K562 (cell line): ENCODE results near the gene RNLS. TPM values are rescaled to one million over a fixed set of nuclear protein-coding genes. Genes with fewer than 3 reads are reported as not detected.

Source experiments
- ATAC-seq: fragments of 200-7000 bp; cut with Tn5 transposase; 3 replicates; pipeline ENCODE4 v1.9.1; 2020; ENCODE audit warnings: moderate library complexity
- BruUV-seq: library from RNA; stranded (reverse); fragments of 400-500 nt; replicated peaks from 2 replicates; lab custom pipeline; 2021; lab: Mats Ljungman, UMichigan
- CTCF ChIA-PET: fragments of 300-600 bp; formaldehyde crosslinking; extraction: SDS; loops from one replicate; lab custom pipeline; 2021; ENCODE audit warnings: low intra/inter-chr PET ratio; lab: Yijun Ruan, JAX
- POLR2A ChIA-PET: fragments of 300-600, 350-650 bp; sonication (Branson Sonifier 250); formaldehyde crosslinking; extraction: SDS; loops from one replicate; lab custom pipeline; 2021; ENCODE audit warnings: antibody characterized with exemption, inconsistent platforms; lab: Yijun Ruan, JAX
- DNase-seq, 4 experiments: peaks; one replicate each; pipeline versions ENCODE4 v3.0.0 to v3.0.0-alpha.2; 2011 to 2018; ENCODE audit warnings: low spot score in 3 of 4, mixed read lengths in 3 of 4; ENCODE audit errors: extremely low read depth in 1 of 4
- FAIRE-seq: peaks from 2 replicates; lab custom pipeline; 2011; peaks lifted over from hg19 to GRCh38; lab: Jason Lieb, UNC
- H2AFZ ChIP-seq: 2 replicates; pipeline ENCODE4 v1.6.0; 2011; ENCODE audit warnings: low read depth, low read length, control low read depth, inconsistent platforms
- H3K27ac ChIP-seq: fragments of 200-600 bp; 3 replicates; pipeline ENCODE4 v1.8.0; 2011; ENCODE audit warnings: low read depth, mild to moderate bottlenecking, control low read depth, inconsistent platforms, low read length, moderate library complexity, mixed read lengths; ENCODE audit errors: extremely low read depth
- H3K27me3 ChIP-seq, 2 experiments: fragments of 300-600 bp in 1 of 2; 2 replicates in 1 of 2; 3 replicates in 1 of 2; pipeline versions ENCODE4 v1.6.0 to v1.8.0; 2011; ENCODE audit warnings: inconsistent platforms in 2 of 2, low read length in 2 of 2, mild to moderate bottlenecking in 1 of 2, mixed read lengths in 1 of 2, moderate library complexity in 1 of 2; ENCODE audit not compliant: control insufficient read depth in 2 of 2, insufficient read depth in 2 of 2
- H3K36me3 ChIP-seq: fragments of 300-600 bp; 3 replicates; pipeline ENCODE4 v1.8.0; 2011; ENCODE audit warnings: mild to moderate bottlenecking, low read length, inconsistent platforms; ENCODE audit not compliant: control insufficient read depth, insufficient read depth
- H3K4me1 ChIP-seq, 2 experiments: fragments of 200-600 bp in 1 of 2; replicated peaks in 1 of 2; 2 replicates in 1 of 2; 3 replicates in 1 of 2; pipeline versions ENCODE4 v1.5.1 to v1.8.0; 2011; ENCODE audit warnings: inconsistent platforms in 2 of 2, low read length in 2 of 2, mild to moderate bottlenecking in 1 of 2, mixed read lengths in 1 of 2, moderate library complexity in 1 of 2; ENCODE audit not compliant: control insufficient read depth in 2 of 2, insufficient read depth in 2 of 2
- H3K4me2 ChIP-seq: 2 replicates; pipeline ENCODE4 v1.6.1; 2011; ENCODE audit warnings: low read length, control low read depth, inconsistent platforms, mixed read lengths; ENCODE audit not compliant: insufficient read depth
- H3K4me3 ChIP-seq: fragments of 200-600 bp; sonication (generic), shearing (Covaris generic); 2 replicates; pipeline ENCODE4 v1.5.1; 2016; ENCODE audit warnings: control low read depth, inconsistent platforms
- H3K79me2 ChIP-seq: fragments of 200-600 bp; 3 replicates; pipeline ENCODE4 v1.8.0; 2011; ENCODE audit warnings: low read length, inconsistent platforms; ENCODE audit not compliant: control insufficient read depth, insufficient read depth
- H3K9ac ChIP-seq, 2 experiments: 2 replicates each; pipeline versions ENCODE4 v1.6.0 to v1.6.1; 2011; ENCODE audit warnings: low read depth in 2 of 2, low read length in 2 of 2, control low read depth in 1 of 2, inconsistent platforms in 1 of 2, mild to moderate bottlenecking in 1 of 2, mixed read lengths in 1 of 2; ENCODE audit not compliant: insufficient read depth in 1 of 2
- H3K9me1 ChIP-seq: one replicate; pipeline ENCODE4 v1.6.0; 2011; ENCODE audit warnings: inconsistent platforms, mild to moderate bottlenecking, low read length, moderate library complexity; ENCODE audit not compliant: control insufficient read depth, insufficient read depth
- H3K9me3 ChIP-seq: replicated peaks from 2 replicates; pipeline ENCODE4 v1.5.1; 2011; ENCODE audit warnings: low read depth, low read length, inconsistent platforms; ENCODE audit not compliant: control insufficient read depth, insufficient read depth
- H4K20me1 ChIP-seq: replicated peaks from 2 replicates; pipeline ENCODE4 v1.6.1; 2011; ENCODE audit warnings: low read length, inconsistent platforms, mixed read lengths; ENCODE audit not compliant: control insufficient read depth, insufficient read depth
- DPF2 ChIP-seq: fragments of 450-650 bp; IDR thresholded peaks from 2 replicates; pipeline ENCODE4 v1.6.1; 2016
- GATAD2B ChIP-seq: fragments of 450-650 bp; IDR thresholded peaks from 2 replicates; pipeline ENCODE4 v1.6.1; 2017; ENCODE audit warnings: mild to moderate bottlenecking, borderline replicate concordance
- KLF13 ChIP-seq: fragments of 450-650 bp; IDR thresholded peaks from 2 replicates; pipeline ENCODE4 v1.6.1; 2016; ENCODE audit warnings: missing genetic modification characterization, low read depth, mild to moderate bottlenecking, missing compliant biosample characterization, moderate library complexity, borderline replicate concordance
- NEUROD1 ChIP-seq: fragments of 150-350 bp; IDR thresholded peaks from 2 replicates; pipeline ENCODE4 v1.6.1; 2014; ENCODE audit warnings: borderline replicate concordance, low read length, low read depth; ENCODE audit not compliant: partially characterized antibody
- POLR2G ChIP-seq: fragments of 200-400 bp; formaldehyde crosslinking; IDR thresholded peaks from 2 replicates; pipeline ENCODE4 v1.6.1; 2017; ENCODE audit warnings: low read depth, mild to moderate bottlenecking, antibody characterized with exemption, low read length, moderate library complexity
- RBFOX2 ChIP-seq: fragments of 200-400 bp; formaldehyde crosslinking; IDR thresholded peaks from 2 replicates; pipeline ENCODE4 v1.6.1; 2017; ENCODE audit warnings: low read depth, mild to moderate bottlenecking, low read length, moderate library complexity
- RBM17 ChIP-seq: fragments of 200-400 bp; formaldehyde crosslinking; IDR thresholded peaks from 2 replicates; pipeline ENCODE4 v1.6.1; 2017; ENCODE audit warnings: low read depth, mild to moderate bottlenecking, low read length, borderline replicate concordance
- TRIM28 ChIP-seq: fragments of 450-650 bp; IDR thresholded peaks from 2 replicates; pipeline ENCODE4 v1.6.1; 2017
- ZNF140 ChIP-seq: fragments of 250-450 bp; sonication (Bioruptor Pico); IDR thresholded peaks from 2 replicates; pipeline ENCODE4 v1.8.0; 2021; ENCODE audit warnings: moderate library complexity, mild to moderate bottlenecking, inconsistent platforms
- WGBS: fragments of 100-300 bp; shearing (Covaris generic); methylation state at CpG from one replicate; pipeline ENCODE4 v1.1.6; 2016; ENCODE audit warnings: low coverage, mixed read lengths; ENCODE audit not compliant: insufficient coverage; ENCODE audit errors: missing lambda C conversion rate; 5-methylcytosine and 5-hydroxymethylcytosine counted together
- in situ Hi-C: fragments of 300-500 bp; cut with MboI; formaldehyde crosslinking; loops from 4 replicates; pipeline ENCODE4 v1.15.0; 2018; ENCODE audit warnings: inconsistent platforms, mixed read lengths
- intact Hi-C: fragments of 100-400 bp; cut with micrococcal nuclease; formaldehyde crosslinking; loops from 2 replicates; pipeline ENCODE4 v1.14.2; 2022
- polyA plus RNA-seq, 8 experiments: library from polyadenylated mRNA; depleted of rRNA in 4 of 8; stranded (reverse) in 5 of 8; unstranded in 3 of 8; fragments of >200 nt; fragmentation: Nextera tagmentation in 2 of 8; fragmentation: Illumina TruSeq in 1 of 8; extraction: Ambion mirVana in 2 of 8; extraction: Trizol in 1 of 8; gene quantifications; 2 replicates each; pipeline versions ENCODE4 v1.2.1 to v1.2.3, GENCODE V29; 2011 to 2014; ENCODE audit warnings: inconsistent platforms in 1 of 8, missing spikeins in 1 of 8
- total RNA-seq, 7 experiments: library from RNA; depleted of rRNA in 6 of 7; stranded (reverse); fragments of >200 nt in 6 of 7; fragmentation: Illumina TruSeq in 2 of 7; extraction: Trizol in 2 of 7; gene quantifications; 2 replicates each; pipeline versions ENCODE4 v1.2.1 to v1.2.3, GENCODE V29; 2011 to 2021; ENCODE audit warnings: low replicate concordance in 1 of 7
- TF ChIP-seq, protein P1 (sequence below), 3 experiments: fragments of 200-800 bp in 1 of 3; fragments of 250-450 bp in 1 of 3; fragments of 450-650 bp in 1 of 3; sonication (Bioruptor Pico) in 1 of 3; sonication (Bioruptor generic) in 1 of 3; formaldehyde crosslinking in 1 of 3; IDR thresholded peaks; 2 replicates each; pipeline versions ENCODE4 v1.6.1 to v1.8.0; 2016 to 2022; ENCODE audit warnings: mild to moderate bottlenecking in 2 of 3, missing genetic modification characterization in 2 of 3, missing compliant biosample characterization in 1 of 3, moderate library complexity in 1 of 3
- TF ChIP-seq, protein P2 (sequence below): sonication (generic); formaldehyde crosslinking; IDR thresholded peaks from 2 replicates; pipeline ENCODE4 v1.8.0; 2023; ENCODE audit warnings: mild to moderate bottlenecking, missing genetic modification reagents
- TF ChIP-seq, protein P3 (sequence below), 2 experiments: fragments of 450-650 bp in 1 of 2; IDR thresholded peaks; 2 replicates each; pipeline ENCODE4 v1.6.1; 2011 to 2017; ENCODE audit warnings: low read depth in 2 of 2, antibody characterized with exemption in 1 of 2, borderline replicate concordance in 1 of 2, low read length in 1 of 2, mild to moderate bottlenecking in 1 of 2, mixed read lengths in 1 of 2; ENCODE audit not compliant: control insufficient read depth in 1 of 2
- TF ChIP-seq, protein P4 (sequence below): fragments of 250-450 bp; sonication (Bioruptor Pico); IDR thresholded peaks from 2 replicates; pipeline ENCODE4 v1.8.0; 2022; ENCODE audit warnings: inconsistent platforms, mild to moderate bottlenecking, moderate library complexity, borderline replicate concordance

Gene RNLS
- total and polyA plus RNA-seq, 9 of the 15 experiments (the other 6 are each of a cell fraction or from before 2014, with no cell fraction given): 0.14 to 0.72 (median 0.41) TPM; not detected in 3

DNA sequence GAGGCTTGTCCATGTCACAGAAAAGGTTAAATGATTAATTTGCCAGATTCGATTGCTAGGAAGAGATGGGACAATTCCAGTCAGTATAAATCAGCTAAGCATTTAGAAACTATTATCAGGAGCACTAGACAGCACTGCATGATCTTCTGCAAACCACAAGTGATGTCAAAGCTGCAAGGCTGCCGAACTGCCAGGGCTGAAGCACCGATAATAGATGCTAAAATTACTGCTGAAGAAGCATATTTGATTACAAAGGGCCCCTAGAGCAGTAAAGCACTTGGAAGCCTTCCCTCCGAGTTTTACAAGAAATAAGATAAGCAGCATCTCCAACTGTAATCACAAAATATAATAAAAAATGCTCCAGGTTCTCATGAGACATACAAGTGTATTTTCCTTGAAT is 40.6 kb downstream of the RNLS start:
- WGBS: 0% methylated on average over 4 of the region's 4 CpGs
- no peaks in the 10 kb centered on the region for H3K79me2 ChIP-seq
- H3K27ac ChIP-seq: no peak overlapping the region
- DNase-seq (no peak), FAIRE-seq (no peak), ATAC-seq (no peak)
- no peaks in the 10 kb centered on the region for H3K36me3 ChIP-seq
- no peaks in the 10 kb centered on the region for H4K20me1 ChIP-seq
- H3K9me1 ChIP-seq: no peaks in the 10 kb centered on the region
- no peaks in the 10 kb centered on the region for H3K4me1 ChIP-seq
- ChIA-PET CTCF (no interaction called here), POLR2A (no interaction called here)
- H3K9me3 ChIP-seq: no peaks in the 10 kb centered on the region
- H3K4me3 ChIP-seq: no peak overlapping the region
- no peak overlapping the region for H3K9ac ChIP-seq
- intact Hi-C loops: no loop called here
- no TSS peak for BruUV-seq
- in situ Hi-C loops: no loop called here
- no peak overlapping the region for H2AFZ ChIP-seq
- no peak overlapping the region for H3K4me2 ChIP-seq
- H3K27me3 ChIP-seq: no peaks in the 10 kb centered on the region
- TF ChIP-seq, protein P1, sequence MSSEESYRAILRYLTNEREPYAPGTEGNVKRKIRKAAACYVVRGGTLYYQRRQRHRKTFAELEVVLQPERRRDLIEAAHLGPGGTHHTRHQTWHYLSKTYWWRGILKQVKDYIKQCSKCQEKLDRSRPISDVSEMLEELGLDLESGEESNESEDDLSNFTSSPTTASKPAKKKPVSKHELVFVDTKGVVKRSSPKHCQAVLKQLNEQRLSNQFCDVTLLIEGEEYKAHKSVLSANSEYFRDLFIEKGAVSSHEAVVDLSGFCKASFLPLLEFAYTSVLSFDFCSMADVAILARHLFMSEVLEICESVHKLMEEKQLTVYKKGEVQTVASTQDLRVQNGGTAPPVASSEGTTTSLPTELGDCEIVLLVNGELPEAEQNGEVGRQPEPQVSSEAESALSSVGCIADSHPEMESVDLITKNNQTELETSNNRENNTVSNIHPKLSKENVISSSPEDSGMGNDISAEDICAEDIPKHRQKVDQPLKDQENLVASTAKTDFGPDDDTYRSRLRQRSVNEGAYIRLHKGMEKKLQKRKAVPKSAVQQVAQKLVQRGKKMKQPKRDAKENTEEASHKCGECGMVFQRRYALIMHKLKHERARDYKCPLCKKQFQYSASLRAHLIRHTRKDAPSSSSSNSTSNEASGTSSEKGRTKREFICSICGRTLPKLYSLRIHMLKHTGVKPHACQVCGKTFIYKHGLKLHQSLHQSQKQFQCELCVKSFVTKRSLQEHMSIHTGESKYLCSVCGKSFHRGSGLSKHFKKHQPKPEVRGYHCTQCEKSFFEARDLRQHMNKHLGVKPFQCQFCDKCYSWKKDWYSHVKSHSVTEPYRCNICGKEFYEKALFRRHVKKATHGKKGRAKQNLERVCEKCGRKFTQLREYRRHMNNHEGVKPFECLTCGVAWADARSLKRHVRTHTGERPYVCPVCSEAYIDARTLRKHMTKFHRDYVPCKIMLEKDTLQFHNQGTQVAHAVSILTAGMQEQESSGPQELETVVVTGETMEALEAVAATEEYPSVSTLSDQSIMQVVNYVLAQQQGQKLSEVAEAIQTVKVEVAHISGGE (CRISPR knock-in tag; IDR thresholded peaks at IDR 0.05): no peak
- TF ChIP-seq GATAD2B (no peak), POLR2G (no peak), RBFOX2 (no peak), NEUROD1 (no peak), RBM17 (no peak), ZNF140 (CRISPR knock-in tag) (no peak), KLF13 (tag) (no peak), DPF2 (no peak), TRIM28 (no peak)
- TF ChIP-seq, protein P2, sequence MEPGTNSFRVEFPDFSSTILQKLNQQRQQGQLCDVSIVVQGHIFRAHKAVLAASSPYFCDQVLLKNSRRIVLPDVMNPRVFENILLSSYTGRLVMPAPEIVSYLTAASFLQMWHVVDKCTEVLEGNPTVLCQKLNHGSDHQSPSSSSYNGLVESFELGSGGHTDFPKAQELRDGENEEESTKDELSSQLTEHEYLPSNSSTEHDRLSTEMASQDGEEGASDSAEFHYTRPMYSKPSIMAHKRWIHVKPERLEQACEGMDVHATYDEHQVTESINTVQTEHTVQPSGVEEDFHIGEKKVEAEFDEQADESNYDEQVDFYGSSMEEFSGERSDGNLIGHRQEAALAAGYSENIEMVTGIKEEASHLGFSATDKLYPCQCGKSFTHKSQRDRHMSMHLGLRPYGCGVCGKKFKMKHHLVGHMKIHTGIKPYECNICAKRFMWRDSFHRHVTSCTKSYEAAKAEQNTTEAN (CRISPR knock-in tag): no peak
- TF ChIP-seq, protein P3, sequence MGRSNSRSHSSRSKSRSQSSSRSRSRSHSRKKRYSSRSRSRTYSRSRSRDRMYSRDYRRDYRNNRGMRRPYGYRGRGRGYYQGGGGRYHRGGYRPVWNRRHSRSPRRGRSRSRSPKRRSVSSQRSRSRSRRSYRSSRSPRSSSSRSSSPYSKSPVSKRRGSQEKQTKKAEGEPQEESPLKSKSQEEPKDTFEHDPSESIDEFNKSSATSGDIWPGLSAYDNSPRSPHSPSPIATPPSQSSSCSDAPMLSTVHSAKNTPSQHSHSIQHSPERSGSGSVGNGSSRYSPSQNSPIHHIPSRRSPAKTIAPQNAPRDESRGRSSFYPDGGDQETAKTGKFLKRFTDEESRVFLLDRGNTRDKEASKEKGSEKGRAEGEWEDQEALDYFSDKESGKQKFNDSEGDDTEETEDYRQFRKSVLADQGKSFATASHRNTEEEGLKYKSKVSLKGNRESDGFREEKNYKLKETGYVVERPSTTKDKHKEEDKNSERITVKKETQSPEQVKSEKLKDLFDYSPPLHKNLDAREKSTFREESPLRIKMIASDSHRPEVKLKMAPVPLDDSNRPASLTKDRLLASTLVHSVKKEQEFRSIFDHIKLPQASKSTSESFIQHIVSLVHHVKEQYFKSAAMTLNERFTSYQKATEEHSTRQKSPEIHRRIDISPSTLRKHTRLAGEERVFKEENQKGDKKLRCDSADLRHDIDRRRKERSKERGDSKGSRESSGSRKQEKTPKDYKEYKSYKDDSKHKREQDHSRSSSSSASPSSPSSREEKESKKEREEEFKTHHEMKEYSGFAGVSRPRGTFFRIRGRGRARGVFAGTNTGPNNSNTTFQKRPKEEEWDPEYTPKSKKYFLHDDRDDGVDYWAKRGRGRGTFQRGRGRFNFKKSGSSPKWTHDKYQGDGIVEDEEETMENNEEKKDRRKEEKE (IDR thresholded peaks at IDR 0.05; ENCODE audit: borderline replicate concordance in 1 of 2, control insufficient read depth in 1 of 2, low read depth in 2 of 2, low read length in 1 of 2): no peak
- TF ChIP-seq, protein P4, sequence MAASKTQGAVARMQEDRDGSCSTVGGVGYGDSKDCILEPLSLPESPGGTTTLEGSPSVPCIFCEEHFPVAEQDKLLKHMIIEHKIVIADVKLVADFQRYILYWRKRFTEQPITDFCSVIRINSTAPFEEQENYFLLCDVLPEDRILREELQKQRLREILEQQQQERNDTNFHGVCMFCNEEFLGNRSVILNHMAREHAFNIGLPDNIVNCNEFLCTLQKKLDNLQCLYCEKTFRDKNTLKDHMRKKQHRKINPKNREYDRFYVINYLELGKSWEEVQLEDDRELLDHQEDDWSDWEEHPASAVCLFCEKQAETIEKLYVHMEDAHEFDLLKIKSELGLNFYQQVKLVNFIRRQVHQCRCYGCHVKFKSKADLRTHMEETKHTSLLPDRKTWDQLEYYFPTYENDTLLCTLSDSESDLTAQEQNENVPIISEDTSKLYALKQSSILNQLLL (CRISPR knock-in tag): no peak
